GM08714 (cell line): ENCODE results near the gene SLC12A5.

Experiments used
- H3K4me3 ChIP-seq: fragments of 200-500 bp; sonication (Bioruptor generic); 2 replicates; pipeline ENCODE4 v1.5.1; 2014; ENCODE audit warnings: mild to moderate bottlenecking, low read length, inconsistent platforms
- ZNF274 ChIP-seq: IDR thresholded peaks from 2 replicates; pipeline ENCODE4 v1.6.1; 2012; ENCODE audit warnings: mild to moderate bottlenecking, low read depth, low read length

The SLC12A5 gene

GRCh38 chr20:45999557-46000261, 29.3 kb upstream of the SLC12A5 start:
- no peak for TF ChIP-seq ZNF274
- no peak overlapping the region for H3K4me3 ChIP-seq

- H3K4me3 ChIP-seq: no peak overlapping the region
- TF ChIP-seq ZNF274: no peak
These were observed 28.6 kb upstream of the SLC12A5 start for GRCh38 chr20:46000262-46000996.

GRCh38 chr20:46001498-46001897, 27.5 kb upstream of the SLC12A5 start:
- no peak overlapping the region for H3K4me3 ChIP-seq
- TF ChIP-seq ZNF274: no peak

GRCh38 chr20:46002008-46002407, 27.0 kb upstream of the SLC12A5 start:
- no peak for TF ChIP-seq ZNF274
- H3K4me3 ChIP-seq: no peak overlapping the region

- H3K4me3 ChIP-seq: no peak overlapping the region
- TF ChIP-seq ZNF274: no peak
These were observed 24.8 kb upstream of the SLC12A5 start for GRCh38 chr20:46004187-46004586.

- TF ChIP-seq ZNF274: no peak
- no peak overlapping the region; the same call in 1 of the 2 replicates for H3K4me3 ChIP-seq
These were observed 24.0 kb upstream of the SLC12A5 start for GRCh38 chr20:46004889-46005473.

- no peak for TF ChIP-seq ZNF274
- H3K4me3 ChIP-seq: no peak overlapping the region
These were observed 22.9 kb upstream of the SLC12A5 start for GRCh38 chr20:46006022-46006705.

- H3K4me3 ChIP-seq: no peak overlapping the region
- TF ChIP-seq ZNF274: no peak
These were observed 22.1 kb upstream of the SLC12A5 start for GRCh38 chr20:46006964-46007363.

- no peak overlapping the region for H3K4me3 ChIP-seq
- no peak for TF ChIP-seq ZNF274
These were observed 21.3 kb upstream of the SLC12A5 start for GRCh38 chr20:46007671-46008070.

- no peak for TF ChIP-seq ZNF274
These were observed 19.2 kb upstream of the SLC12A5 start for GRCh38 chr20:46009816-46010215.

GRCh38 chr20:46010491-46011391, 18.3 kb upstream of the SLC12A5 start:
- H3K4me3 ChIP-seq: no peak overlapping the region
- no peak for TF ChIP-seq ZNF274

More at GRCh38 chr20:46009816-46010215, 19.2 kb upstream of the SLC12A5 start:
- no peak overlapping the region for H3K4me3 ChIP-seq

GRCh38 chr20:46011631-46012482, 17.2 kb upstream of the SLC12A5 start:
- no peak overlapping the region for H3K4me3 ChIP-seq
- TF ChIP-seq ZNF274: no peak

GRCh38 chr20:46012921-46013320, 16.1 kb upstream of the SLC12A5 start:
- no peak for TF ChIP-seq ZNF274
- H3K4me3 ChIP-seq: no peak overlapping the region
